H1 (cell line): ENCODE results near the gene MLH3. TPM values are rescaled to one million over a fixed set of nuclear protein-coding genes. Genes with fewer than 3 reads are reported as not detected.

Experiments used
- GTF2F1 ChIP-seq: IDR thresholded peaks from 2 replicates; pipeline ENCODE4 v1.6.1; 2012; ENCODE audit warnings: low read depth, low read length, improper control_type of control experiment, borderline replicate concordance
- polyA plus RNA-seq, 7 experiments: library from polyadenylated mRNA; depleted of rRNA in 3 of 7; stranded (reverse) in 5 of 7; unstranded in 2 of 7; fragments of >200 nt in 5 of 7; fragments of 200-250 nt in 2 of 7; gene quantifications; 1 replicate in 5 of 7; 2 replicates in 1 of 7; 4 replicates in 1 of 7; pipeline versions ENCODE4 v1.2.1 to v1.2.3, GENCODE V29; 2011 to 2013; ENCODE audit warnings: missing spikeins in 2 of 7, mixed read lengths in 2 of 7
- total RNA-seq: library from RNA; stranded (reverse); fragmentation: NEBNext Ultra II Directional; extraction: Animal tissue kit (Norgen Biotek cat#: 25700); gene quantifications from 2 replicates; pipeline ENCODE4 v1.2.1, GENCODE V29; 2021
- TF ChIP-seq, protein P1 (sequence below): IDR thresholded peaks from 2 replicates; pipeline ENCODE4 v1.6.1; 2012; ENCODE audit warnings: low read length, inconsistent platforms

The MLH3 gene
- total and polyA plus RNA-seq, 2 of the 8 experiments (the other 6 are each of a cell fraction or from before 2014, with no cell fraction given): 9.3 to 20.1 TPM

DNA sequence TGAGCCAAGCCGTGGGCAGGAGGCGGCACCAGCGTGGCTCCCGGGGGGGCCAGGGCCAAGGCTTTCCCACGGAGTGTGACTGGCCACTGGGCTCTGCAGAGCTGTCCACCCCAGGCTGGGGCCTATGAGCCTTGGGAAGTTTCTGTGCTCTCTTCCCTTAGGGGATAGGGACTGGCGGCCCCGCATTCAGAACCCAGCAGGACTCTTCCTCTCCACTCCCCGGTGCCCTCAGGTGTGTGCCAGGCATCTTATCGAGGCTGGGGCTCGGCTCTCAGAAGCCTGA lies 66.3 kb downstream of the MLH3 start (continued):
- TF ChIP-seq, protein P1, sequence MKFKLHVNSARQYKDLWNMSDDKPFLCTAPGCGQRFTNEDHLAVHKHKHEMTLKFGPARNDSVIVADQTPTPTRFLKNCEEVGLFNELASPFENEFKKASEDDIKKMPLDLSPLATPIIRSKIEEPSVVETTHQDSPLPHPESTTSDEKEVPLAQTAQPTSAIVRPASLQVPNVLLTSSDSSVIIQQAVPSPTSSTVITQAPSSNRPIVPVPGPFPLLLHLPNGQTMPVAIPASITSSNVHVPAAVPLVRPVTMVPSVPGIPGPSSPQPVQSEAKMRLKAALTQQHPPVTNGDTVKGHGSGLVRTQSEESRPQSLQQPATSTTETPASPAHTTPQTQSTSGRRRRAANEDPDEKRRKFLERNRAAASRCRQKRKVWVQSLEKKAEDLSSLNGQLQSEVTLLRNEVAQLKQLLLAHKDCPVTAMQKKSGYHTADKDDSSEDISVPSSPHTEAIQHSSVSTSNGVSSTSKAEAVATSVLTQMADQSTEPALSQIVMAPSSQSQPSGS: no peak
- no peak for TF ChIP-seq GTF2F1
- TF ChIP-seq, all 59 proteins: peak for 0
